ENCODE results near the gene BLTP2.
"Not testable (repeated sequence)": the region's sequence is repeated elsewhere in the genome, so short reads cannot be mapped to it uniquely, and the experiment has no call there.

The BLTP2 gene

DNA sequence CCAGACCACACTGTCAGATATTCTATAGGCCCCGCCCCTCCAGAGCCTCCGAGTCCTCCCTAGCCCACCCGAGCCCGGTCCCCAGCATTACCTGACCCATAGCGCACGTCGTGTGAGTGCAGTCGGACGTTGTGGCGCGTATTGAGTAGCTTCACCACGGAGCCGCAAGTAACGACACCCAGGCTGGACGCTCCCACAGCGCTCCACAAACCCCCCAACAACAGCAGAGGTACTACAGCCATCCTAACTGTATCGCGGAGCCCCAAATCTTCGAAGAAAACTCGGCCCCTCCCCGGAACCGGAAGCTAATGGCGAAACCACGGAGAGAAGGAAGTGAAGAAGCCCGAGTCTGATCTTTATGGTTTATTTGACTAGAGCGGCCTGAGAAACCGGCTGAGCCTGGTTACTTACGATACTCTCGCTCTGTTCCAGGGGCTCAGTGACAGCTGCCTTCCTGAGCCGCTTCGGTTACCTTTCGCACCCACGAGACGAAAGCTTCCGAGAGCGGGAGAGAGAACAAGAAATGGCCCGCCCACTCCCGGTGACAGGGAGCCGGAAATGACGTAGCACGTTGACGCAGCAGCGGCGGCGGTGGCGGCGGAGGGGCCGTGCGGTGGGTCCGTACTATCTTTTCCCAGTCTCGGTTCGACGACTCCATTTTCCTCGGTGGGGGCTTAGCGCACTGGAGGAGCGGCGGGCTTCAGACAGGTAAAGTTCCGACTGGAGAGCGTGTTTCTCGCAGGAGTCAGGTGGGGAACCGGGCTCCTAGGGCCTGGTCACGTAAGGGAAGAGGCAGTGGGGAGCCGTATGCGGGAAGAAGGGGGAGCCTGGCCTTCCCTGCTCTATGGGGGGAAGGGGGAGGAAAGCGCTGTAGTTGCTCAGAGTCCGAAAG is 16.9 kb upstream of the BLTP2 start, which contains the start of the genes SDF2 and SUPT6H:
Gene SDF2, minus strand, starts transcription at position 272 of the 892 bp plus-strand sequence. Its CDS starts 30 bp downstream, at position 242.
Gene SUPT6H, plus strand, starts transcription at position 571 of the 892 bp plus-strand sequence. CDS start 11,197 bp downstream, outside the sequence.
- TF ChIP-seq ZFX (IDR thresholded peaks at IDR 0.05) (peak; percentile 74), CTCF (conservative IDR thresholded peaks at IDR 0.05) (no peak)
- peak within 1 kb of the TSS; percentile 89 for H3K27ac ChIP-seq

DNA sequence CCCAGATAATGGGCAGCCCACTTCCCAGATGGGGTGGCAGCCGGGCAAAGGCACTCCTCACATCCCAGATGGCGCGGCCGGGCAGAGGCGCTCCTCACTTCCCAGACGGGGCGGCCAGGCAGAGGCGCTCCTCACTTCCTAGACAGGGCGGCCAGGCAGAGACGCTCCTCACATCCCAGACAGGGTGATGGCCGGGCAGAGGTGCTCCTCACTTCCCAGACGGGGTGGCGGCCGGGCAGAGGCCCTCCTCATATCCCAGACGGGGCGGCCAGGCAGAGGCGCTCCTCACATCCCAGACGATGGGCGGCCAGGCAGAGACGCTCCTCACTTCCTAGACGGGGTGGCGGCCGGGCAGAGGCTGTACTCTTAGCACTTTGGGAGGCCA is 14.5 kb upstream of the BLTP2 start:
- not testable (repeated sequence) for H3K27ac ChIP-seq

- not testable (repeated sequence) for H3K27ac ChIP-seq
Observed at GRCh38 chr17:28658766-28659496, 14.0 kb upstream of the BLTP2 start.

DNA sequence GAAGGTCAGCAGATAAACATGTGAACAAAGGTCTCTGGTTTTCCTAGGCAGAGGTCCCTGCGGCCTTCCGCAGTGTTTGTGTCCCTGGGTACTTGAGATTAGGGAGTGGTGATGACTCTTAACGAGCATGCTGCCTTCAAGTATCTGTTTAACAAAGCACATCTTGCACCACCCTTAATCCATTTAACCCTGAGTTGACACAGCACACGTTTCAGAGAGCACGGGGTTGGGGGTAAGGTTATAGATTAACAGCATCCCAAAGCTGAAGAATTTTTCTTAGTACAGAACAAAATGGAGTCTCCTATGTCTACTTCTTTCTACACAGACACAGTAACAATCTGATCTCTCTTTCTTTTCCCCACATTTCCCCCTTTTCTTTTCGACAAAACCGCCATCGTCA is 13.4 kb upstream of the BLTP2 start:
- not testable (repeated sequence) for H3K27ac ChIP-seq

DNA sequence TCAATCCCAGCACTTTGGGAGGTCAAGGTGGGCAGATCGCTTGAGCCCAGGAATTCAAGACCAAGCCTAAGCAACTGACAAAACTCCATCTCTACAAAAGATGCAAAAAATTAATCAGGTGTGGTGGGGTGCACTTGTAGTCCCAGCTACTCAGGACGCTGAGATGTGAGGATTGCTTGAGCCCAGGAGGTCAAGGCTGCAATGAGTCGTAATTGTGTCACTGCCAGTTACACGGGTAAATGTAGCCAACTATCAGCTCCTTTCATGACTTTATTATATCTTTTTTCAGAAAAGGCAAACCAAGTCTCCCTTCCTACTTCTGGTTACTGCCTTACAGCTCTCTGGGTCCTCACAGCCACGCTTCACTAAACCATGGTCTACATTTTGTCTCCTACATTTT is 12.8 kb upstream of the BLTP2 start:
- TF ChIP-seq ZFX (IDR thresholded peaks at IDR 0.05) = no peak
- no peak for TF ChIP-seq CTCF (conservative IDR thresholded peaks at IDR 0.05)
- H3K27ac ChIP-seq = no peak overlapping the region

DNA sequence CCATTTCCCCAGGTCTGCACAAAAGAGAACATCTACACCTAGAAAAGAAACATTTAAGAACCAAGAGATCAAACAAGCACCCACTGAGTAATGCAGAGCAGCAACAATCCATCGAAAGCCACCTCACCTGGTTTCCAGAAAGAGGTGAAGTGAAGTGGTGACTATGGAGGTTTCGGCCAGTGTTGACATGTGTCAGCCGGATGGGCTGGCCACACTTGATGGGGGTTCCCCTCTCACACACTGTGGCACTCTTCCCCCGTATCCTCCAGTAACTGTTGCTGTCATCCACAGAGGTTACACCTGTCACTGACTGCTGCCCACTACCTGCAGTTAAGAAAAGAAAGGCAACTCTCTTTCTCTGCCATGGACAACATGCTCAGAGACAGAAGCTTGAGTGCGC is 10.2 kb upstream of the BLTP2 start:
- no peak overlapping the region for H3K27ac ChIP-seq
- TF ChIP-seq CTCF (conservative IDR thresholded peaks at IDR 0.05) (no peak), ZFX (IDR thresholded peaks at IDR 0.05) (no peak)

GRCh38 chr17:28648698-28649097 is 3.7 kb upstream of the BLTP2 start:
- TF ChIP-seq CTCF (conservative IDR thresholded peaks at IDR 0.05) (no peak), ZFX (IDR thresholded peaks at IDR 0.05) (no peak)
- H3K27ac ChIP-seq = no peak overlapping the region

DNA sequence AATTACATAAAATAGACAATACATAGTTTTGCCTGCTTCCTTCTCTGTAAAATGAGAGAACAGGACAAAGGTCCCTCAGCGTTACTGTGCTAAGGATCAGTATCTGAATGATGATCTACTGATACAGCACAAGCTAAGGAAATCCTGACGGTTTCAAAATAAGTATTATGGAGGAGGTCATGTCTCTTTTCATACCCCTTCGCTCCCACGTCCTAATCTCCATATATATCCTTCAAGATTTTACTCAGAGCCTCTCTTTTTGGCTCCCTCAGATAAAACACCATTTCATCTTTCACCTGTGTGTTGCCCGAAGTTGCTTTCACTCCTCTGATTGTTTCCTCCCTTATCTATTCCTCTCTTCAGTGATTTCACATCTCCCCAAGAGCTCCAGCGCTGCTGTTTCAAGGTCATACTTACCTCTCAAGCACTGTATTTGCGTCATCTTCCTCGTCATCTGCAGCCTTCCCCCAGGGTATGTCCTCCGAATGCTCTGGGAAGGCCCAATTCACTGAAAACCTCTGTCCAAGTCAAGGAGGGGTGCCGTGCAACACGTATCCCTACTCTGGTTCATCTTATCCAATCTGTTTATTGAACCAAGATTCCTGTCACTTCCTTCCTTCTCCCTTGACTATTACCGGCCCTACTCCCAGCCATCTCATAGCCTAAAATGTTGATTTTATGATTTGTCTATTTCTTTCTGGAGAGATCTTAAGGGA is 1.2 kb upstream of the BLTP2 start:
- TF ChIP-seq ZFX (IDR thresholded peaks at IDR 0.05) = no peak
- TF ChIP-seq CTCF (conservative IDR thresholded peaks at IDR 0.05) = no peak
- peak overlapping the region; percentile 46 for H3K27ac ChIP-seq
